Retinal pigment epithelial cell (primary cell): ENCODE data around the gene ANKRD13B.

ENCODE experiments used
- DNase-seq: peaks from one replicate; pipeline ENCODE4 v3.0.0-alpha.2; 2010; ENCODE audit warnings: low read depth
- H3K4me3 ChIP-seq: 2 replicates; pipeline ENCODE4 v1.5.1; 2011; ENCODE audit warnings: mild to moderate bottlenecking, low read length, control low read depth, moderate library complexity
- TF ChIP-seq, protein P1 (sequence below): conservative IDR thresholded peaks from 2 replicates; pipeline ENCODE4 v1.5.1; 2011; ENCODE audit warnings: low read depth, low read length, control low read depth, inconsistent platforms

The ANKRD13B gene

DNA sequence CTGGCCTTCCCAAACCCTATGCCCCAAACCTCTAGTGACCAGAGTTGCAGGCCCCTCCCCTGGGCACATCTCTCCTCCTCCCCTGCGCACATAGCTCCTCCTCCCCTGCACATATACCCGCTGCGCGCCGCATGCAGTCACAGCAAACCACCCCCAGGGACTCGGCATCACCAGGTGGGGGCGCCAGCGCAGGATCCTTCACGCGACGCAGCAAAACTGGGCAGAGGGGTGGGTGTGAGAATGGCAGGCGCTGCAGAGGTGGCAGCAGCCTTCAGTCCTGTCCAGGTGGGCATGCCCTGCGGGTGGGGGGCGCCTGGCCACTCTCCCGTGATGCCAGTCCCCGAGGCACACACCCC, 24.2 kb downstream of the ANKRD13B start:
- peak; percentile 48 for DNase-seq
- TF ChIP-seq, protein P1, sequence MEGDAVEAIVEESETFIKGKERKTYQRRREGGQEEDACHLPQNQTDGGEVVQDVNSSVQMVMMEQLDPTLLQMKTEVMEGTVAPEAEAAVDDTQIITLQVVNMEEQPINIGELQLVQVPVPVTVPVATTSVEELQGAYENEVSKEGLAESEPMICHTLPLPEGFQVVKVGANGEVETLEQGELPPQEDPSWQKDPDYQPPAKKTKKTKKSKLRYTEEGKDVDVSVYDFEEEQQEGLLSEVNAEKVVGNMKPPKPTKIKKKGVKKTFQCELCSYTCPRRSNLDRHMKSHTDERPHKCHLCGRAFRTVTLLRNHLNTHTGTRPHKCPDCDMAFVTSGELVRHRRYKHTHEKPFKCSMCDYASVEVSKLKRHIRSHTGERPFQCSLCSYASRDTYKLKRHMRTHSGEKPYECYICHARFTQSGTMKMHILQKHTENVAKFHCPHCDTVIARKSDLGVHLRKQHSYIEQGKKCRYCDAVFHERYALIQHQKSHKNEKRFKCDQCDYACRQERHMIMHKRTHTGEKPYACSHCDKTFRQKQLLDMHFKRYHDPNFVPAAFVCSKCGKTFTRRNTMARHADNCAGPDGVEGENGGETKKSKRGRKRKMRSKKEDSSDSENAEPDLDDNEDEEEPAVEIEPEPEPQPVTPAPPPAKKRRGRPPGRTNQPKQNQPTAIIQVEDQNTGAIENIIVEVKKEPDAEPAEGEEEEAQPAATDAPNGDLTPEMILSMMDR: peak; percentile 87
- peak overlapping the region; percentile 27 for H3K4me3 ChIP-seq

GRCh38 chr17:29617481-29618271, 24.7 kb downstream of the ANKRD13B start:
- DNase-seq: no peak
- TF ChIP-seq, protein P1: peak; percentile 72
- peak overlapping the region; percentile 27 for H3K4me3 ChIP-seq

- no peak for DNase-seq
- no peak overlapping the region for H3K4me3 ChIP-seq
- TF ChIP-seq, protein P1: no peak
Measured at GRCh38 chr17:29618272-29619065, 25.5 kb downstream of the ANKRD13B start.

- TF ChIP-seq, protein P1: peak; percentile 63
- peak; percentile 49 for DNase-seq
- no peak overlapping the region for H3K4me3 ChIP-seq
Measured at GRCh38 chr17:29619251-29619650, 26.3 kb downstream of the ANKRD13B start.

DNA sequence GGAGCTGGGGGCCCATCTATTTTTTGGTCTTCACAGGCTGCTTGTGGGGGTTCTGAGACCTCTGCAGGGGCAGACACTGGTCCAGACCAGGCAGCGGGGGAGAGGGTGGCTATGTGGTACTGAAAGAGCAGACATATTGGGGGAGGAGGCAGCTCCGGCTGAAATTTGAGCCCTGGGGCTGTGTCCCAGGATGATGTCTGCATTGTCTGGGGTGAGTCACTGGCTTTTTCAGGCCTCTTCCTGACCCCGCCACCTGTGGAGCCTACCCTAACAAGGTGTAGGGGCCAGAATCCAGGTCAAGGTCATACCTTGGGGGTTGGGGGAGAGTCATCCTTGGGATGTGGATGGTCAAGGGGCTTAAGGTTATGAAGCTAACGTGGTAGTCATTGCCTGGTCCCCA, 27.3 kb downstream of the ANKRD13B start:
- no peak overlapping the region for H3K4me3 ChIP-seq
- TF ChIP-seq, protein P1: no peak
- DNase-seq: no peak

DNA sequence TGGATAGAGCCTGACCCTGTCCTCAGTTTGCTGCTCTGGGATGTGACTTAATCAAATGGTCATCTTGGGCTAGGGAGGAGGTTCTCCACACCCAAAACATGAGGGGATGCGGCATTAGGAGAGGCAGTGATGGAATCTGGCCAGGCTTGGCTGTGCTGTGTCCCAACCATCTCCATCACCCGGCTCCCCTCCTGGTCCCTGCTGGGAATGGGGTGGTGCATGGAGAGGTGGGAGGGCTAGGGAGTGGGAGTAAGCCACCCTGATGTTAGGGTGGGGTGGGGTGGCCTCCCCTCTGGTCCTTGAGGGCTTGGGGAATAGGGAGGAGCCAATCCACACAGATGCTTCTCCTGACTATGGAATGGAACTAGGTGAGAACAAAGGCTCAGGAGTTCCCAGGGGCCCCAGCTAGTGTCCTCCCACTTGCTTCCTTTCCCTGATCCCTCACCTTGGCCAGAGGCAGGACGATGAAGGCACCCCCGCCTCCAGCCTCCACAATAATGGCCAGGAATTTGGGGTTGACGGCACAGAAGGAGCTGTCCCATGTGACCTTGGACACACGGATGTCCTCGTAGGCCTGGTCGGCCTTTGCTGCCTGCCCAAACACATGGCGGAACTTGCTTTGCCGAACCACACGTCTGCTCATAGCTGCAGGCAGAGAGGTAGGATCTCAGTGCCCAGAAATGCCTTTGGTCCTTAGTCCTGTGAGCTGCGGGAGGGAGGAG, 28.0 kb downstream of the ANKRD13B start:
- TF ChIP-seq, protein P1: no peak
- H3K4me3 ChIP-seq: no peak overlapping the region
- no peak for DNase-seq
